NOMO-1 (cell line): ENCODE data around the gene INPP1.

Source experiments
- DNase-seq, 2 experiments: peaks; one replicate each; lab custom pipeline; 2025; ENCODE audit not compliant: unreplicated experiment in 2 of 2; lab: John Stamatoyannopoulos, UW

The INPP1 gene

GRCh38 chr2:190360561-190360960 lies 17.2 kb downstream of the INPP1 start:
- no peak for DNase-seq

- no peak for DNase-seq
These were observed 17.6 kb downstream of the INPP1 start for GRCh38 chr2:190360965-190361364.

DNA sequence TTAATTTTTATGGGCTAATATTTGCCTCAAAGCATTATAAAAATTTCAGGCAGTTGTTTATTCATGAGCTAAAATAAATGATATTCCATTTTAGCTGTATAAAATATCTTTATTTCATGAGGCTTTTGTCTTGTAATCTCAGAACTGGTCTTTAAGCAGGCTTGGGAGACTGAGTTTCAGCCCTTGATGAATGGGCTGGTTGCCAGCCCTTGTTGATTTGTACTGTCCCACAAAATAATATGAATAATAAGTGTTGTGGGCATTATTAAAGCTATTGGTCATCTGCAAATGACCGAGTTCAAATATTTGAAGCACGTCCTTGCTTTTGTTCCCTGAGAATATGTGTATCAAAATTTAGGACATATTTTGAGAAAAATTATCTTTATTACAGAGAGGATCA lies 18.2 kb downstream of the INPP1 start:
- DNase-seq, result no peak

GRCh38 chr2:190362894-190363293 lies 19.5 kb downstream of the INPP1 start:
- DNase-seq, result no peak

DNA sequence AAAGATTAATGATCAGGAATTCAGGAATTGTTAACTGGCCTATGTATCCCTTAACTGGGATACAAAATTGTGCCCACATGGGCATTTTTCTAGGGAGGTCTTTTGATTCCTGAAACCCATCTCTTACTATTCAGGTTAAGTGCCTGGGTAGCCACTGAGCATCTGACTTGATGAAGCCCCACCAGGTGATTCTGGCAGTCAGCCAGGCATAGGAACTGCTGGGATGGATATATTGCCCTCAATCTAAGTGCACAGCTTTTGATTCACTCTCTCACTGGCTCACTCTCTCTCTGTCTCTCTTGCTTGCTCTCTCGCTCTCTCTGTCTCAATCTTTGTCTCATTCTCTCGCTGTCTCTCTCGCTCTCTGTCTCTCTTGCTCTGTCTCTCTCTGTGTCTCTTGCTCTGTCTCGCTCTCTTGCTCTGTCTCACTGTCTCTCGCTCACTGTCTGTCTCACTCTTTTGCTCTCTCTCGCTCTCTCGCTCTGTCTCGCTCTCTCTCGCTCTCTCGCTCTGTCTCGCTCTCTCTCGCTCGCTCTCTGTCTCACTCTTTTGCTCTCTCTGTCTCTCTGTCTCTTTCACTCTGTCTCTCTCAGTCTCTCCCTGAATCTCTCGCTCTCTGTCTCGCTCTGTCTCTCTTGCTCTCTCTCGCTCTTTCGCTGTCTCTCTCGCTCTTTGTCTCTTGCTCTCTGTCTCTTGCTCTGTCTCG lies 22.3 kb downstream of the INPP1 start:
- no peak for DNase-seq

DNA sequence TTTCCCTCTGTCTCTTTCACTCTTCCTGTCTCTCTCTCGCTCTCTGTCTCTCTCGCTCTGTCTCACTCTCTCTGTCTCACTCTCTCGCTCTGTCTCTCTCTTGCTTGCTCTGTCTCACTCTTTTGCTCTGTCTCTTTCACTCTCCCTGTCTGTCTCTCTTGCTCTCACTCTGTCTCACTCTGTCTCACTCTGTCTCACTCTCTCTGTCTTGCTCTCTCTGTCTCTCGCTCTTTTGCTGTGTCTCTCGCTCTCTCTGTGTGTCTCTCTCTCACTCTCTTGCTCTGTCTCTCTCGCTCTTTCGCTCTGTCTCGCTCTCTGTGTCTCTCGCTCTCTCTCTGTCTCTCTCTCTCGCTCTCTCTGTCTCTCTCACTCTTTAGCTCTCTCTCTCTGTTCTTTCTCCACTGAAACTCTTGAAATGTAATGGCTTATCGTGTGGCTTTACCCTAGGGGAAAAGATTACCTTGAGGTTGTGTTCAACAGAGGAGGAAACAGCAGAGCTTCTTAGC lies 22.9 kb downstream of the INPP1 start:
- DNase-seq, result no peak

DNA sequence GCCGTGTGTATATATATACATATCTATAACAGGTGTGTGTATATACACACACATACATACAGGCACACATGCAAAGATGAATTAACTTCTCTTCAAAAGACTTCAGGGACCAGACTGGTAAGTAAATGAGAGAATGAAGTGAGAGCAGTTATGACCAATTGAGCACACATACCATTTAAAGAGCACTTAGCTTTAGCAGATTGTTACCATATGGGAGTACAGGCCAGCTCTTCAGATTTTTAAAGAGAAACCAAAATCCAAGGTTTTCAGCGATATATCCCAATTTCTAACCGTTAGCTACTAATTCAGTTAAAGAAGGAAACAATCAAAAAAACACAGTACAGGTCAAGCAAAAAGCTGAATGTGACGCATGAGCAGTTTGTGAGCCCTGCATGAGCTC lies 23.7 kb downstream of the INPP1 start:
- DNase-seq, result no peak

GRCh38 chr2:190369635-190370034 lies 26.2 kb downstream of the INPP1 start:
- DNase-seq, result no peak

DNA sequence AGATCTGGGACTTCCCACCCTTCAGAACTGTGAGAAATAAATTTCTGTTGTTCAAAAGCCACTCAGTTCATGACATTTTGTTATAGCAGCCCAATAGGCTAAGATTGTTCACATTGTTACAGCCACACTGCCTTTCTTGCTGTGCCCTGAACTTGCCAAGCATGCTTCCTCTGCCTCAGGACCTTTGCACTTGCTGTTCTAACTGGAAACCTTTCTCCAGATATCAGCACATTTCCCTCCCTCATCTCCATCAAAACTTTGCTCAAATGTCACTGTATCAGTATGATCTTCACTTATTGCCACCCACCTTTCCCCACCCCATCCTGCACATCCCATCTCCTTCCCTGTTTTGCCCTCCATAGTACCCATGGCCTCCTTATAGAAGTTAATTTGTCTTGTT lies 32.7 kb downstream of the INPP1 start:
- no peak for DNase-seq

DNA sequence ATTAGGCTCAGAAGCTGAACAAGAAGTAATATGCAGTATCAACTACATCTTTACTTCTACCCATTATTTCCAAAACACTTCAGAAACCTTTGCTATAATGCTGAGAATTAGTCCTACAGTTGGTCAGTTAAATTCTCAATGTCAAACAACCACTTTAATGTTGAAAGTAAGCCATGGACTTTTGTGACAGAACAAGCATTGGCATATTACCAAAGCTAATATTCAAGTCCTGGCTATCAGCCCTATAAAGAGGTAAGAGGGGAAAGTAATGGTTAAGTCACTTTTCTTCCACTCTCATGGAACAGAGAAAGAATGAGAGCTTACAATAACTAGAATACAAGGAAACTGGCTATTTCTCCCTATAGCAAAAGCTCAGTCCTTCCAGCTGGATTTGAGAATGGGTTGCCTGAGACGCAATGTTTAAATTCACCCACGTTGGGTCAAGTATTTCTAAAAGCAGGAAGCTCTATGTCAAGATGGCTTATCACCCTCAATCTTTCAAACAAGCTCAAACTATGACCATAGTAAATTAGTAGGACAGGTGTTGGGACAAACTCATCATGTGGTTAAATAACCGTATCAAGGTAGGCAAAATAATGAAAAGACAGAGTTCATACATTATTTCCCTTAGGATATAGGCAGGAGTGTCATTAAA lies 33.3 kb downstream of the INPP1 start:
- DNase-seq, result no peak

DNA sequence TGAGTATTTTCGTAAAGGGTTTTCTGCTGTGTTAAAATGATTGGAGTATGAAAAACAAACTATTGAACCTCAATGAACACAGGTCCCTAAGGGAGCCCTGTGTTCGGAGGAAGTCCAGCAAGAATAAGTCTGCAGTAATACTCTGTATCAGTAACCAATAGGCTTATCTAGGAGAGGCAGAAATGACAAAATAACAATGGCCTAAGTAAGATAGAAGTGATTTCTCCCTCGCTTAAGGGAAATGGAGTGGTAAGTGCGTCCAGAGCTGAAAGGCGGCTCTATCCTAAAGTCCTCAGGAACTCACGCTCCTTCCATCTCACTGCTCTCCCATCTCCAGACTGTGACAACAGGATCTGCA lies 35.5 kb downstream of the INPP1 start:
- no peak for DNase-seq

DNA sequence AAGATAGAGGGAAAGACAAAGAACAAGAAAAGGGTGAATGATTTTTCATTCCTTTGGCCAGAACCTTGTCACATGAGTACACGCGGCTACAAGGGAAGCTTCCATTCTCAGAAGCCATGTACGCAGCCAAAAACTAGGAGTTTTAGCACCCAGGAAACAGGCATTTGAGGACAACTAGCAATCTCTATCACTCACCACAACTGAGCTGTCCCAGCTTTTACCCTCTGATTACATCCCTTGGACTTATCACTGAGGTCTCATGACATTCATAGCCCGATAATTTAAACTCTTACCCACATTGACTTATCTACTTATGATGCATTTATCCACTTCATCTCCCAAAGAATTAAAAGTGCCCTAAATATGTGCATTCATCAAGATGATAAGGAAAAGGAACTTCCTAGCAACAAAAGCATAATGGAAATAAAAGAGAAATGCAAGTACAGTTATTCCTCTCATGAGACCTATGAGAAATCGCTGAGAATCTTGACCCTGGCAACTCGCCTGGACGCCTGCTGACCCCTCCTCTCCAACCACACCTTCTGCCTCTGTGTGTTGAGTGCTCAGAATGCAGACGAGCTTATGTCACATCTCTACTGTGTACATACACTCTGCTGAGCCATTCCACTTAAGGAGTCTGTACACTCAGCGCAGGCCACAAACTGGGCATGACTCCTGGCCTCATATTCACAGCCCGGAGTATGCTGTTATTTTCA lies 36.0 kb downstream of the INPP1 start:
- no peak for DNase-seq

DNA sequence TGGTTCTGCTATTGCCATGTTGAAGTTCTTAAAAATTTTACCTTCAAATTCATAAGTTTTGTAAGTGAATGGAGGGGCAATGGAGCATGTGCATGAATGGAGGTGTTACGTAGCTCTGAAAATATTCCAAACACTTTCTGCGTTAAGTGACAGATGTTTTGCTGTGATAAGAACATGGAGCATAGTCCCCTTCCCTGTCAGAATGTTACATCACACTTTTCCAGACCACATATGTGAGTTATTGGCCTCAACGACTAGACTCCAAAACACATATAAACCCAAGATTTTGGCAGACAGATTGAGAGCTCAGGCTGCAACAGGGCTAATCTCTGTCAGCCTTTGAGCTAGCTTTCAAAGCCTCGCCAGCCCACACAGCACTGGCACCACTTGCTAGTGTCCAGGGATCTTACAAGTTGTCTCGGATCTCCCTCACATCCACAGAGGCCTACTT lies 37.6 kb downstream of the INPP1 start:
- no peak for DNase-seq

DNA sequence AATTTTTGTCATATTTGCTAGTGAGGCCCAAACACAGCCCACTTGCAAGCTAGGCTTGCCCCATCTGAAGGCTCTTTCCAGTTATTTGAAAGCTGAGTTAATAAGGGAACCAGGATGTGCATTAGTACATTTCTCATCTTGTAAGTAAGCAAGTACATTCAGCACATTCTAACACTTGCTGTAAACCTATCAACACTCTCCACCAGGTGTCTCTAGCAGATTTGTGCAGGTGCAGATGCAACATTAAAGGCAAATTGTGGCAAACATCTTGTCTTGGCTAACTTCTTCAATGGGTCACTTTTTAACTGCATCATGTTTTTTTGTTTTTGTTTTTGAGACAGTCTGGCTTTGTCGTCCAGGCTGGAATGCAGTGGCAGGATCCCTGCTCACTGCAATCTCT lies 39.5 kb downstream of the INPP1 start:
- peak; percentile 15 to 40 for DNase-seq

- DNase-seq, result no peak
These were observed 44.0 kb downstream of the INPP1 start for GRCh38 chr2:190387422-190387821.

DNA sequence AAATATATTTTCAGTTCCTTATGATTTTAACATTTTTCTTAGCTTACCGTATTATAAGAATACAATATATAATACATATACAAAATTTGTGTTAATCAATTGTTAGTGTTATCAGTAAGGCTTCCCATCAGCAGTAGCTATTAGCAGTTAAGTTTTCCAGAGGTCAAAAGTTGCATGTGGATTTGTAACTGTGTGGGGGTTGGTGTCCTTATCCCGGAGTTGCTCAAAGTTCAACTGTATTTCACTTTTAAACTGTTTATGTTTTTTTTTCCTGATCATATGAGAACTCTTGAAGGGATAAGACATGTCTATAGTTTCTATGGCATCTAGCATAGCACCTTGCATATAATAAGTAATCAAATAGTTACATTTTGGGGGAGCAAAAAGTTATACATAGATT lies 52.9 kb downstream of the INPP1 start:
- no peak for DNase-seq

GRCh38 chr2:190402986-190403603 lies 59.7 kb downstream of the INPP1 start:
- DNase-seq, result no peak

DNA sequence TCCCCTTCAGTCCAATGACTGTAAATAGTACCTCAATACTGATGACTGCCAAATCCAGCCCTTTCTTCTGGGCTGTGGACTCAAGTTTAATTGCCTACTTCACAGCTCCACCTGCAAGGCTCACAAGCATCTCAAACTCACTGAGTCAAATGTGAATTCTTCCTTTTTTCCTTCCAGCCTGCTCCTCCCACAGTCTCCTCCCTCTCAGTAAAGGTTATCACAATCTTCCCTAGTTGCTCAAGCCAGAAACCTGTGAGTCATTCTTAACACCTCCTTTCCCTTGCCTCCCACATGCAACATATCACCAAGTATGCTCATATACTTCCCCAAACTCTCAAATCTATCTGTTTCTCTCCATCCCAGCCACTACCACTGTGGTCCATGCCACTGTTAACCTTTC lies 61.1 kb downstream of the INPP1 start:
- peak; percentile 65 to 86 for DNase-seq

DNA sequence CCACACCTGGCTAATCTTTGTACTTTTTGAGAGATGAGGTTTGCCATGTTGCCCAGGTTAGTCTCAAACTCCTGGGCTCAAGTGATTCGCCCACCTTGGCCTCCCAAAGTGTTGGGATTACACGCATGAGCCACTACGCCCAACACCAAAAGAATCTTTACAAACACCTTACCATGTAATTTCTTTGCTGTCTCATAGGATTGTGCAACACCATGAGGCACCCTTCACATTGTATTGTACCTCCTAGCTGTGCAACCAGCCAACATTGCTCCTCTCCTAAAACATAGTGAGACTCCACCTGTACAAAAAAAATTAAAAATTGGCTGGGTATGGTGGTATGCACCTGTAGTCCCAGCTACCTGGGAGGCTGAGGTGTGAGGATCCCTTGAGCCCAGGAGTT lies 61.7 kb downstream of the INPP1 start:
- no peak for DNase-seq

DNA sequence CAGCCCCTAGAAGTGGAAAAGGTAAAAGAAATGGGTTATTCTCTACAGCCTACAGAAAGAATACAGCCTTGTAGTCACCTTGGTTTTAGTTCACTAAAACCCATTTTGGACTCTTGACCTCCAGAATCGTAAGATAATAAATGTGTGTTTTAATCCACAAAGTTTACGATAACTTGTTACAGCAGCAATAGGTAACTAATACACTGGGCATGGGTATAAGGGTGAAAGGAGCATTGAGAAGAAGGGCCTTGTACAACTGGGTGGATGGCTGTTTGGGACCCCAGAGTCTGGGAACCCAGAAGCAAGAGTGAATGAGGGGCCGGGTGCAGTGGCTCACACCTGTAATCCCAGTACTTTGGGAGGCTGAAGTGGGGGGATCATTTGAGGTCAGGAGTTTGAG lies 62.6 kb downstream of the INPP1 start:
- no peak for DNase-seq

GRCh38 chr2:190406805-190407204 lies 63.4 kb downstream of the INPP1 start:
- DNase-seq, result no peak
